K562 (cell line): ENCODE results near the gene CPT1A. TPM values are rescaled to one million over a fixed set of nuclear protein-coding genes. Genes with fewer than 3 reads are reported as not detected.

Experiments
- BRD4 ChIP-seq: fragments of 200-600 bp; sonication (generic); IDR thresholded peaks from 2 replicates; pipeline ENCODE4 v1.6.1; 2017; ENCODE audit warnings: inconsistent platforms
- CBFA2T2 ChIP-seq: fragments of 450-650 bp; conservative IDR thresholded peaks from 2 replicates; pipeline ENCODE4 v1.6.1; 2017; ENCODE audit warnings: mild to moderate bottlenecking
- CEBPB ChIP-seq: fragments of 450-650 bp; IDR thresholded peaks from 2 replicates; pipeline ENCODE4 v1.6.1; 2016; ENCODE audit warnings: missing genetic modification characterization, missing compliant biosample characterization
- DPF2 ChIP-seq: fragments of 450-650 bp; IDR thresholded peaks from 2 replicates; pipeline ENCODE4 v1.6.1; 2016
- FOXP1 ChIP-seq: sonication (generic); formaldehyde crosslinking; IDR thresholded peaks from 2 replicates; pipeline ENCODE4 v1.8.0; 2022; ENCODE audit warnings: mild to moderate bottlenecking, missing genetic modification reagents
- KLF1 ChIP-seq: fragments of 450-650 bp; IDR thresholded peaks from 2 replicates; pipeline ENCODE4 v1.6.1; 2016; ENCODE audit warnings: missing genetic modification characterization, missing compliant biosample characterization
- MCM5 ChIP-seq: fragments of 450-650 bp; IDR thresholded peaks from 2 replicates; pipeline ENCODE4 v1.6.1; 2016; ENCODE audit warnings: low read depth
- NFYB ChIP-seq: IDR thresholded peaks from 2 replicates; pipeline ENCODE4 v1.6.1; 2011; ENCODE audit warnings: mild to moderate bottlenecking, moderate library complexity; ENCODE audit not compliant: insufficient read length; ENCODE audit errors: extremely low read depth
- NRF1 ChIP-seq, 2 experiments: fragments of 450-650 bp; IDR thresholded peaks in 1 of 2; conservative IDR thresholded peaks in 1 of 2; 2 replicates each; pipeline ENCODE4 v1.6.1; 2014; ENCODE audit warnings: mild to moderate bottlenecking in 2 of 2
- POLR3A ChIP-seq: IDR thresholded peaks from 2 replicates; pipeline ENCODE4 v1.6.1; 2011; ENCODE audit warnings: borderline replicate concordance, mild to moderate bottlenecking, moderate library complexity; ENCODE audit not compliant: insufficient read length, insufficient read depth; ENCODE audit errors: extremely low read depth
- PPARD ChIP-seq: fragments of 250-450 bp; sonication (Bioruptor Pico); IDR thresholded peaks from 2 replicates; pipeline ENCODE4 v1.8.0; 2022; ENCODE audit warnings: inconsistent platforms, mild to moderate bottlenecking, moderate library complexity
- RBM15 ChIP-seq: fragments of 200-400 bp; formaldehyde crosslinking; IDR thresholded peaks from 2 replicates; pipeline ENCODE4 v1.6.1; 2018; ENCODE audit warnings: mild to moderate bottlenecking, low read length, moderate library complexity; ENCODE audit not compliant: insufficient read depth
- SLC30A9 ChIP-seq: fragments of 250-450 bp; sonication (Bioruptor Pico); IDR thresholded peaks from 2 replicates; pipeline ENCODE4 v1.8.0; 2022; ENCODE audit warnings: mild to moderate bottlenecking, moderate library complexity
- SMARCC2 ChIP-seq: fragments of 450-650 bp; IDR thresholded peaks from 2 replicates; pipeline ENCODE4 v1.6.1; 2017; ENCODE audit warnings: antibody characterized with exemption, moderate library complexity, mild to moderate bottlenecking, low read depth
- THRA ChIP-seq: fragments of 450-650 bp; IDR thresholded peaks from 2 replicates; pipeline ENCODE4 v1.6.1; 2017; ENCODE audit warnings: mild to moderate bottlenecking, moderate library complexity
- ZHX1 ChIP-seq: fragments of 150-350 bp; conservative IDR thresholded peaks from 2 replicates; pipeline ENCODE4 v1.6.1; 2014; ENCODE audit warnings: low read length
- polyA plus RNA-seq, 8 experiments: library from polyadenylated mRNA; depleted of rRNA in 4 of 8; stranded (reverse) in 5 of 8; unstranded in 3 of 8; fragments of >200 nt; fragmentation: Nextera tagmentation in 2 of 8; fragmentation: Illumina TruSeq in 1 of 8; extraction: Ambion mirVana in 2 of 8; extraction: Trizol in 1 of 8; gene quantifications; 2 replicates each; pipeline versions ENCODE4 v1.2.1 to v1.2.3, GENCODE V29; 2011 to 2014; ENCODE audit warnings: inconsistent platforms in 1 of 8, missing spikeins in 1 of 8
- total RNA-seq, 7 experiments: library from RNA; depleted of rRNA in 6 of 7; stranded (reverse); fragments of >200 nt in 6 of 7; fragmentation: Illumina TruSeq in 2 of 7; extraction: Trizol in 2 of 7; gene quantifications; 2 replicates each; pipeline versions ENCODE4 v1.2.1 to v1.2.3, GENCODE V29; 2011 to 2021; ENCODE audit warnings: low replicate concordance in 1 of 7
- TF ChIP-seq, protein P1 (sequence below): fragments of 250-450 bp; sonication (Bioruptor Pico); IDR thresholded peaks from 2 replicates; pipeline ENCODE4 v1.4.0; 2020; ENCODE audit warnings: mild to moderate bottlenecking, moderate library complexity
- TF ChIP-seq, protein P2 (sequence below), 2 experiments: fragments of 450-650 bp in 1 of 2; sonication (generic) in 1 of 2; formaldehyde crosslinking; conservative IDR thresholded peaks; 2 replicates each; pipeline versions ENCODE4 v1.4.0 to v1.8.1; 2020 to 2022; ENCODE audit warnings: mild to moderate bottlenecking in 1 of 2, missing genetic modification reagents in 1 of 2

The CPT1A gene
- total and polyA plus RNA-seq, 9 of the 15 experiments (the other 6 are each of a cell fraction or from before 2014, with no cell fraction given), result 2.6 to 29.1 (median 12.3) TPM

DNA sequence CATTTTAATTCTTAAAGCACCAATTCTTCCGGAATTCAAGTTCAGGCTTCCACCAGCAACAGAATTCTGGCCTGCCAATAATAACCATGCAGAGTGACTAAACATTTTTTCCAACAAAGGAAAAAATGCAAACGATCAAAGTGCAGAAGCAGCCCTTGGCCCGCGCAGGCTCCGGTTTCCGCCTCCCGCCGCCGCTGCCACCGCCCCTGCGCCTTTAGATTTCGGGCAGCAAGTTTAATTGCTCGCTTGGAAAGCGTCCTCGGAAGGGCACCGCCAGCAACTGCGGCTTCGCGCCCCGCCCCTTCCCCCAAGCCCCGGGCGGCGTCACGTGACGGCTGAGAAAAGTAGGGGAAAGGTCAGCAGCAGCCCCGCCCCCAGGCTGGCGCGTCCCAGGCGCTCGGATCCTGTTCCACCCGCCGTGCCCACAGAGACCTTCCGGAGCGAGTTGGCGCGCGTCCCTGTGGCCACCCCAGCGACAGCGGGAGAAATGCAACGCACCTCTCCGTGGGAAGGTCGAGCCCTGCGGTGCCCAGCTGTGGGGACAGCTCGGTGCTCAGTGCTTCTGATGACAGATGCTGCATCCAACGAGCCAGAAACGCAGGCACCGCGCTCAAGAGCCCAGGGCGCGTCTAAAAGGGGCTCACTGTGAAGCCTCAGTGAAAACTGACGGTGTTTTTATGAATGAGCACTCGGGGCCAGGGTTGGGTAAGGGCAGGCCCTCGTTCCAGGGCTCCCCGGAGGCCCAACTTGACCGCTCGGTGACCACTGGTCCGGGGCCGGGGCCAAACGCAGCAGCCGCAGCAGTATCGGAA, 2.5 kb downstream of the CPT1A start (continued):
- no peak for TF ChIP-seq ZHX1
- 0 out of 2 replicates have a peak, but pooled peaks have one; percentile 47 for TF ChIP-seq DPF2
- no peak for TF ChIP-seq PPARD (CRISPR knock-in tag)
- TF ChIP-seq CEBPB (tag), result no peak
- no peak for TF ChIP-seq RBM15
- TF ChIP-seq BRD4, result no peak
- TF ChIP-seq SMARCC2, result no peak
- TF ChIP-seq THRA, result no peak
- TF ChIP-seq, protein P1, sequence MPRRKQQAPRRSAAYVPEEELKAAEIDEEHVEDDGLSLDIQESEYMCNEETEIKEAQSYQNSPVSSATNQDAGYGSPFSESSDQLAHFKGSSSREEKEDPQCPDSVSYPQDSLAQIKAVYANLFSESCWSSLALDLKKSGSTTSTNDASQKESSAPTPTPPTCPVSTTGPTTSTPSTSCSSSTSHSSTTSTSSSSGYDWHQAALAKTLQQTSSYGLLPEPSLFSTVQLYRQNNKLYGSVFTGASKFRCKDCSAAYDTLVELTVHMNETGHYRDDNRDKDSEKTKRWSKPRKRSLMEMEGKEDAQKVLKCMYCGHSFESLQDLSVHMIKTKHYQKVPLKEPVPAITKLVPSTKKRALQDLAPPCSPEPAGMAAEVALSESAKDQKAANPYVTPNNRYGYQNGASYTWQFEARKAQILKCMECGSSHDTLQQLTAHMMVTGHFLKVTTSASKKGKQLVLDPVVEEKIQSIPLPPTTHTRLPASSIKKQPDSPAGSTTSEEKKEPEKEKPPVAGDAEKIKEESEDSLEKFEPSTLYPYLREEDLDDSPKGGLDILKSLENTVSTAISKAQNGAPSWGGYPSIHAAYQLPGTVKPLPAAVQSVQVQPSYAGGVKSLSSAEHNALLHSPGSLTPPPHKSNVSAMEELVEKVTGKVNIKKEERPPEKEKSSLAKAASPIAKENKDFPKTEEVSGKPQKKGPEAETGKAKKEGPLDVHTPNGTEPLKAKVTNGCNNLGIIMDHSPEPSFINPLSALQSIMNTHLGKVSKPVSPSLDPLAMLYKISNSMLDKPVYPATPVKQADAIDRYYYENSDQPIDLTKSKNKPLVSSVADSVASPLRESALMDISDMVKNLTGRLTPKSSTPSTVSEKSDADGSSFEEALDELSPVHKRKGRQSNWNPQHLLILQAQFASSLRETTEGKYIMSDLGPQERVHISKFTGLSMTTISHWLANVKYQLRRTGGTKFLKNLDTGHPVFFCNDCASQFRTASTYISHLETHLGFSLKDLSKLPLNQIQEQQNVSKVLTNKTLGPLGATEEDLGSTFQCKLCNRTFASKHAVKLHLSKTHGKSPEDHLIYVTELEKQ (CRISPR knock-in tag), result no peak
- TF ChIP-seq, protein P2, sequence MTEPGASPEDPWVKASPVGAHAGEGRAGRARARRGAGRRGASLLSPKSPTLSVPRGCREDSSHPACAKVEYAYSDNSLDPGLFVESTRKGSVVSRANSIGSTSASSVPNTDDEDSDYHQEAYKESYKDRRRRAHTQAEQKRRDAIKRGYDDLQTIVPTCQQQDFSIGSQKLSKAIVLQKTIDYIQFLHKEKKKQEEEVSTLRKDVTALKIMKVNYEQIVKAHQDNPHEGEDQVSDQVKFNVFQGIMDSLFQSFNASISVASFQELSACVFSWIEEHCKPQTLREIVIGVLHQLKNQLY (CRISPR knock-in tag; conservative IDR thresholded peaks at IDR 0.05), result no peak
- TF ChIP-seq SLC30A9 (CRISPR knock-in tag), result no peak
- peak; percentile 79 to 83 for TF ChIP-seq NRF1 (conservative IDR thresholded peaks at IDR 0.05 in 1 of 2, IDR thresholded peaks at IDR 0.05 in 1 of 2)
- TF ChIP-seq NFYB, result no peak
- TF ChIP-seq POLR3A, result no peak
- TF ChIP-seq MCM5, result no peak
- TF ChIP-seq FOXP1, result no peak
- TF ChIP-seq CBFA2T2, result peak; percentile 88
- peak; percentile 72; the same call in 1 of the 2 replicates for TF ChIP-seq KLF1 (tag)
